HepG2 (cell line): ENCODE data around the gene PSMD8. TPM values are rescaled to one million over a fixed set of nuclear protein-coding genes. Genes with fewer than 3 reads are reported as not detected.
A peak's percentile ranks its signal among the peaks of the same experiment; 100 is the strongest.

Experiments used
- BORCS8-MEF2B ChIP-seq: sonication (generic); formaldehyde crosslinking; IDR thresholded peaks from 2 replicates; pipeline ENCODE4 v1.8.0; 2022; ENCODE audit warnings: mild to moderate bottlenecking, missing genetic modification reagents
- CBX5 ChIP-seq: sonication (generic); formaldehyde crosslinking; IDR thresholded peaks from 2 replicates; pipeline ENCODE4 v1.4.0; 2020; ENCODE audit warnings: missing genetic modification reagents, borderline replicate concordance
- HMGXB3 ChIP-seq: sonication (generic); formaldehyde crosslinking; IDR thresholded peaks from 2 replicates; pipeline ENCODE4 v1.4.0; 2020; ENCODE audit warnings: missing genetic modification reagents, borderline replicate concordance
- HOXA9 ChIP-seq: sonication (generic); formaldehyde crosslinking; IDR thresholded peaks from 2 replicates; pipeline ENCODE4 v1.8.1; 2022; ENCODE audit warnings: missing genetic modification reagents, mild to moderate bottlenecking, moderate library complexity, borderline replicate concordance
- SP5 ChIP-seq: IDR thresholded peaks from 2 replicates; pipeline ENCODE4 v1.6.1; 2016; ENCODE audit warnings: low read depth, borderline replicate concordance
- ZBTB25 ChIP-seq: IDR thresholded peaks from 2 replicates; pipeline ENCODE4 v1.6.1; 2018; ENCODE audit warnings: missing genetic modification reagents
- ZNF142 ChIP-seq: sonication (generic); formaldehyde crosslinking; IDR thresholded peaks from 2 replicates; pipeline ENCODE4 v1.4.0; 2020; ENCODE audit warnings: missing genetic modification reagents
- ZNF510 ChIP-seq: sonication (generic); formaldehyde crosslinking; IDR thresholded peaks from 2 replicates; pipeline ENCODE4 v1.4.0; 2020; ENCODE audit warnings: low read depth, mild to moderate bottlenecking, missing genetic modification reagents
- ZNF7 ChIP-seq: IDR thresholded peaks from 2 replicates; pipeline ENCODE4 v1.6.1; 2016; ENCODE audit warnings: missing biosample characterization, missing genetic modification reagents
- polyA plus RNA-seq, 8 experiments: library from polyadenylated mRNA; depleted of rRNA in 3 of 8; stranded (reverse) in 7 of 8; unstranded in 1 of 8; fragments of >200 nt; fragmentation: Illumina TruSeq in 4 of 8; extraction: Trizol in 4 of 8; gene quantifications; 2 replicates each; pipeline versions ENCODE4 v1.2.1 to v1.2.3, GENCODE V29; 2011 to 2016; ENCODE audit warnings: low read depth in 4 of 8, missing spikeins in 1 of 8, mixed read lengths in 1 of 8; ENCODE audit not compliant: insufficient read depth in 1 of 8
- total RNA-seq, 5 experiments: library from RNA; depleted of rRNA; stranded (reverse); fragments of >200 nt; fragmentation: Illumina TruSeq; extraction: Trizol; gene quantifications; 2 replicates each; pipeline ENCODE4 v1.2.3, GENCODE V29; 2016; ENCODE audit warnings: low read depth in 1 of 5

Gene PSMD8
- total and polyA plus RNA-seq, 2 of the 13 experiments (the other 11 are each of a cell fraction or from before 2014, with no cell fraction given): 162 to 296 TPM

GRCh38 chr19:38373907-38374331 lies 452 bp upstream of the PSMD8 start (continued):
- TF ChIP-seq HMGXB3 (CRISPR knock-in tag) (no peak), ZNF510 (CRISPR knock-in tag) (no peak), CBX5 (CRISPR knock-in tag) (no peak), ZBTB25 (CRISPR knock-in tag) (no peak), ZNF7 (no peak), SP5 (CRISPR knock-in tag) (no peak), ZNF142 (no peak), BORCS8-MEF2B (CRISPR knock-in tag) (0 out of 2 replicates have a peak, but pooled peaks have one; percentile 0), HOXA9 (CRISPR knock-in tag) (no peak)
